Neural progenitor cell (in vitro differentiated cells): ENCODE results near the gene ATF6. TPM values are rescaled to one million over a fixed set of nuclear protein-coding genes. Genes with fewer than 3 reads are reported as not detected.

ENCODE experiments used
- DNase-seq: peaks from one replicate; pipeline ENCODE4 v3.0.0-alpha.2; 2016; ENCODE audit warnings: low spot score
- H2AFZ ChIP-seq: fragments of 200-600 bp; sonication (generic); replicated peaks from 2 replicates; pipeline ENCODE4 v1.6.1; 2016; ENCODE audit warnings: antibody characterized with exemption
- H3F3A ChIP-seq: fragments of 200-600 bp; sonication (generic); 2 replicates; pipeline ENCODE4 v1.6.1; 2016; ENCODE audit warnings: antibody characterized with exemption, low read depth
- H3K27ac ChIP-seq: fragments of 200-600 bp; sonication (generic); 2 replicates; pipeline ENCODE4 v1.5.1; 2016; ENCODE audit warnings: mild to moderate bottlenecking
- H3K27me3 ChIP-seq: fragments of 200-600 bp; sonication (generic); 2 replicates; pipeline ENCODE4 v1.6.1; 2016; ENCODE audit warnings: mild to moderate bottlenecking, moderate library complexity
- H3K36me3 ChIP-seq: fragments of 200-600 bp; sonication (generic); 2 replicates; pipeline ENCODE4 v1.5.1; 2016
- H3K4me1 ChIP-seq: fragments of 200-600 bp; sonication (generic); 2 replicates; pipeline ENCODE4 v1.6.1; 2016; ENCODE audit warnings: mixed run types
- H3K4me2 ChIP-seq: fragments of 200-600 bp; sonication (generic); 2 replicates; pipeline ENCODE4 v1.6.1; 2016
- H3K4me3 ChIP-seq: fragments of 200-600 bp; sonication (generic); 2 replicates; pipeline ENCODE4 v1.5.1; 2016
- H3K79me2 ChIP-seq: fragments of 200-600 bp; sonication (generic); 2 replicates; pipeline ENCODE4 v1.6.1; 2016; ENCODE audit warnings: low read depth
- H3K9ac ChIP-seq: fragments of 200-600 bp; sonication (generic); 2 replicates; pipeline ENCODE4 v1.6.1; 2016
- H3K9me3 ChIP-seq: fragments of 200-600 bp; sonication (generic); 2 replicates; pipeline ENCODE4 v1.5.1; 2016; ENCODE audit warnings: low read depth
- H4K20me1 ChIP-seq: fragments of 200-600 bp; sonication (generic); 2 replicates; pipeline ENCODE4 v1.6.1; 2016; ENCODE audit warnings: low read depth
- H3K27ac Mint-ChIP-seq: 3 replicates; pipeline ENCODE4 v1.8.0; 2021; ENCODE audit warnings: mixed read lengths
- H3K27me3 Mint-ChIP-seq: 2 replicates; pipeline ENCODE4 v1.8.0; 2022; ENCODE audit warnings: low read depth, mild to moderate bottlenecking, inconsistent platforms, moderate library complexity, mixed read lengths; ENCODE audit not compliant: insufficient read depth
- H3K36me3 Mint-ChIP-seq: 3 replicates; pipeline ENCODE4 v1.8.0; 2021; ENCODE audit warnings: mixed read lengths
- H3K4me1 Mint-ChIP-seq: 3 replicates; pipeline ENCODE4 v1.8.0; 2021; ENCODE audit warnings: mixed read lengths
- H3K4me3 Mint-ChIP-seq: 3 replicates; pipeline ENCODE4 v1.8.0; 2021; ENCODE audit warnings: mild to moderate bottlenecking, moderate library complexity, mixed read lengths
- H3K9me3 Mint-ChIP-seq: 3 replicates; pipeline ENCODE4 v1.8.0; 2020; ENCODE audit warnings: mixed read lengths
- CTCF ChIP-seq: fragments of 200-600 bp; sonication (generic); IDR thresholded peaks from 2 replicates; pipeline ENCODE4 v1.5.1; 2017; ENCODE audit warnings: antibody characterized with exemption, mild to moderate bottlenecking
- EZH2 ChIP-seq: fragments of 200-600 bp; sonication (generic); IDR thresholded peaks from 2 replicates; pipeline ENCODE4 v1.6.1; 2017; ENCODE audit warnings: antibody characterized with exemption, mild to moderate bottlenecking, moderate library complexity
- EZH2phosphoT487 ChIP-seq: fragments of 200-600 bp; sonication (generic); IDR thresholded peaks from 2 replicates; pipeline ENCODE4 v1.6.1; 2017; ENCODE audit warnings: antibody characterized with exemption
- total RNA-seq: library from RNA; depleted of rRNA; stranded (reverse); fragments of >200 nt; gene quantifications from 2 replicates; pipeline ENCODE4 v1.2.3, GENCODE V29; 2015; ENCODE audit warnings: low replicate concordance

The ATF6 gene
- total RNA-seq, 1 donor from 2014 or later: 31.7 TPM

GRCh38 chr1:161981126-161981525 lies 215.0 kb downstream of the ATF6 start:
- Mint-ChIP-seq H3K9me3 (peaks cover 6% of the 10 kb centered on the region), H3K27me3 (peaks cover 6% of the 10 kb centered on the region), H3K4me3 (no peak overlapping the region), H3K4me1 (no peaks in the 10 kb centered on the region), H3K36me3 (peaks cover 16% of the 10 kb centered on the region), H3K27ac (no peak overlapping the region)
- Histone ChIP-seq H3K4me2 (no peak overlapping the region), H3K4me3 (no peak overlapping the region), H3K4me1 (no peaks in the 10 kb centered on the region), H3F3A (no peaks in the 10 kb centered on the region), H3K9ac (no peak overlapping the region), H3K36me3 (no peaks in the 10 kb centered on the region), H2AFZ (no peak overlapping the region), H3K9me3 (no peaks in the 10 kb centered on the region), H3K79me2 (no peaks in the 10 kb centered on the region), H3K27ac (no peak overlapping the region), H3K27me3 (no peaks in the 10 kb centered on the region), H4K20me1 (no peaks in the 10 kb centered on the region)
- no peak for TF ChIP-seq CTCF
- TF ChIP-seq EZH2: no peak
- TF ChIP-seq EZH2phosphoT487: no peak
- no peak for DNase-seq

DNA sequence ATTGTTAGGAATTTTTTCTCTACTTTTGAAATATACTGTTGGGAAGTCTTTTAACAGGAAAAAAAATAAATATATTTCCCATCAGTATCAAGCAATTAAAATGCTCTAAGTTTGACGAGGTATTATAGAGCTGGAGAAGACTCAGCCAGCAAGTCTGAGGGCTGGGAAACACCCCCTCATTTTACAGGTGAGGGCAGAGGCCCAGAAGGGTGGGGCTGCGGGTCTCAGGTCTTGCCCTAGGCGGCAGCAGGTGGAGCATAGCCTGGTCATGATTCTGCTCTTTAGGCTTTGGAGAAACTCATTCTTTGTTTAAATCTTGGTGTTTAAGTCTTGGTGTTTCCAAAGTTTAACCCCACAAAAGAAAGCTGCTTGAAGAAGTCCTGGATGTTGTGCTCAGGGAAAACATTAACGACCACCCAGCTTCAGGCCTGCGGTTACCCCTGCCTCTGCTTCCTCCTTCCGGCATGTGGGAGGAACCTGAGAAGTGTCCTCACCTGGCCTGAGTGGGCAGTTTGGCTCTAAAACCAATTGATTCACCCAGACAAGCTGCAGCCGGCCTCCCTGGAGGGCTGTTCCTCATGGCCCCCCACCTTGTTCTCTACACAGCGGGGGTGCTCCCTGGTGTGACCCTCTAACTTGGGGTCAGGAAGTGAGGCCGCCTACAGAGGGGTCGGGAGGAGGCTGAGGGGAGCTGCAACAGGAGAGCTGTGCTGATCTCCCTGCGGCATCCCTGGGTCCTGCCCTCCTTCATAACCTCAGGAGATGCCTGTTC lies 215.8 kb downstream of the ATF6 start:
- DNase-seq: no peak
- H3K9me3 Mint-ChIP-seq: peaks cover 6% of the 10 kb centered on the region
- no peak overlapping the region for H3K4me3 Mint-ChIP-seq
- H3K4me1 Mint-ChIP-seq: no peaks in the 10 kb centered on the region
- Histone ChIP-seq H3K36me3 (no peaks in the 10 kb centered on the region), H3K27me3 (no peaks in the 10 kb centered on the region), H3K9me3 (no peaks in the 10 kb centered on the region), H2AFZ (no peak overlapping the region), H3K9ac (no peak overlapping the region), H3F3A (no peaks in the 10 kb centered on the region), H4K20me1 (no peaks in the 10 kb centered on the region), H3K27ac (no peak overlapping the region), H3K79me2 (no peaks in the 10 kb centered on the region), H3K4me3 (no peak overlapping the region), H3K4me2 (no peak overlapping the region), H3K4me1 (no peaks in the 10 kb centered on the region)
- no peak for TF ChIP-seq EZH2
- TF ChIP-seq EZH2phosphoT487: no peak
- no peak for TF ChIP-seq CTCF
- H3K27me3 Mint-ChIP-seq: peaks cover 6% of the 10 kb centered on the region
- peaks cover 17% of the 10 kb centered on the region for H3K36me3 Mint-ChIP-seq
- H3K27ac Mint-ChIP-seq: no peak overlapping the region

DNA sequence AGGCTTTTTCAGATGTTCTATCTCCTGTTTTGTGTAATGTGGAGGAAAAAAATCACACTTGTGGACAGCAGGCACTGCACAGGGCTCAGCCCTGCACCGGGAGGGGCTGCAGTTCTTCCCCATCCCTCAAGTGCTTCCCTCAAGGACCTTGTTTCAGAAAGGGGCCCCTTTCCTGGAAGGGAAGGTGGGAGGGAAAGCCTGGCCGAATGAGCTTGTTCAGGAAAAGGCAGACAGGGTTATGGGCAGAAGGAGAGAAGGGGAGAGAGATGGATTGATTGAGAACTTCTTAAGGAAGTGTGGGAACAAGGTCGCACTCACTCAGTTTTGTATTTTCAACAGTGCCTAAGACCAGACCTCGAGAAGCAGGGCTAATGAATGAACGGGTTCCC lies 216.4 kb downstream of the ATF6 start:
- no peak for DNase-seq
- no peak overlapping the region for H2AFZ ChIP-seq
- no peak overlapping the region for H3K27ac ChIP-seq
- H3K9me3 Mint-ChIP-seq: peaks cover 9% of the 10 kb centered on the region
- H3K27me3 Mint-ChIP-seq: peaks cover 6% of the 10 kb centered on the region
- no peak overlapping the region for H3K9ac ChIP-seq
- no peaks in the 10 kb centered on the region for H3F3A ChIP-seq
- no peaks in the 10 kb centered on the region for H3K9me3 ChIP-seq
- no peaks in the 10 kb centered on the region for H3K4me1 Mint-ChIP-seq
- peaks cover 20% of the 10 kb centered on the region for H3K36me3 Mint-ChIP-seq
- TF ChIP-seq EZH2phosphoT487: no peak
- no peak for TF ChIP-seq CTCF
- no peak for TF ChIP-seq EZH2
- H3K4me3 Mint-ChIP-seq: no peak overlapping the region
- H3K79me2 ChIP-seq: no peaks in the 10 kb centered on the region
- no peak overlapping the region for H3K4me2 ChIP-seq
- H3K27ac Mint-ChIP-seq: no peak overlapping the region
- no peaks in the 10 kb centered on the region for H4K20me1 ChIP-seq
- no peaks in the 10 kb centered on the region for H3K4me1 ChIP-seq
- H3K36me3 ChIP-seq: no peaks in the 10 kb centered on the region
- H3K4me3 ChIP-seq: no peak overlapping the region
- H3K27me3 ChIP-seq: no peaks in the 10 kb centered on the region
